BE2C (cell line): ENCODE measurements around the gene LAMA2.

ENCODE experiments used
- DNase-seq: peaks from one replicate; pipeline ENCODE4 v3.0.0-alpha.2; 2020
- H3K27me3 ChIP-seq: fragments of 250-450 bp; sonication (Bioruptor Pico); 2 replicates; pipeline ENCODE4 v1.5.1; 2020; ENCODE audit warnings: mild to moderate bottlenecking
- H3K36me3 ChIP-seq: fragments of 250-450 bp; sonication (Bioruptor Pico); 2 replicates; pipeline ENCODE4 v1.5.1; 2020; ENCODE audit warnings: mild to moderate bottlenecking
- H3K4me1 ChIP-seq: fragments of 250-450 bp; sonication (Bioruptor Pico); 2 replicates; pipeline ENCODE4 v1.5.1; 2020
- H3K4me3 ChIP-seq: 2 replicates; pipeline ENCODE4 v1.5.1; 2011; ENCODE audit warnings: low read depth, low read length
- H3K9me3 ChIP-seq: fragments of 250-450 bp; sonication (Bioruptor Pico); 2 replicates; pipeline ENCODE4 v1.5.1; 2020
- CTCF ChIP-seq: IDR thresholded peaks from 2 replicates; pipeline ENCODE4 v1.5.1; 2012; ENCODE audit warnings: mild to moderate bottlenecking, low read depth, low read length

LAMA2 gene

GRCh38 chr6:129136751-129137150 lies 253.8 kb downstream of the LAMA2 start:
- TF ChIP-seq CTCF, result no peak
- no peak for DNase-seq

GRCh38 chr6:129138739-129139405 lies 255.9 kb downstream of the LAMA2 start:
- Histone ChIP-seq H3K27me3 (no peaks in the 10 kb centered on the region), H3K4me3 (no peak overlapping the region), H3K9me3 (no peaks in the 10 kb centered on the region), H3K4me1 (no peaks in the 10 kb centered on the region), H3K36me3 (no peaks in the 10 kb centered on the region)
- no peak for DNase-seq
- no peak for TF ChIP-seq CTCF

More at GRCh38 chr6:129136751-129137150, 253.8 kb downstream of the LAMA2 start:
- Histone ChIP-seq H3K9me3 (no peaks in the 10 kb centered on the region), H3K4me3 (no peak overlapping the region), H3K36me3 (no peaks in the 10 kb centered on the region), H3K27me3 (no peaks in the 10 kb centered on the region), H3K4me1 (no peaks in the 10 kb centered on the region)

GRCh38 chr6:129140526-129140925 lies 257.6 kb downstream of the LAMA2 start:
- DNase-seq, result no peak
- Histone ChIP-seq H3K4me3 (no peak overlapping the region), H3K27me3 (no peaks in the 10 kb centered on the region), H3K4me1 (no peaks in the 10 kb centered on the region), H3K9me3 (no peaks in the 10 kb centered on the region), H3K36me3 (no peaks in the 10 kb centered on the region)
- no peak for TF ChIP-seq CTCF

GRCh38 chr6:129141499-129141898 lies 258.6 kb downstream of the LAMA2 start:
- Histone ChIP-seq H3K36me3 (no peaks in the 10 kb centered on the region), H3K27me3 (no peaks in the 10 kb centered on the region), H3K4me1 (no peaks in the 10 kb centered on the region), H3K9me3 (no peaks in the 10 kb centered on the region), H3K4me3 (no peak overlapping the region)
- TF ChIP-seq CTCF, result no peak
- no peak for DNase-seq

GRCh38 chr6:129146902-129147301 lies 264.0 kb downstream of the LAMA2 start:
- H3K4me3 ChIP-seq, result no peak overlapping the region
- no peaks in the 10 kb centered on the region for H3K27me3 ChIP-seq
- no peak for DNase-seq
- no peak for TF ChIP-seq CTCF
- no peaks in the 10 kb centered on the region for H3K36me3 ChIP-seq
- no peaks in the 10 kb centered on the region for H3K4me1 ChIP-seq
- no peaks in the 10 kb centered on the region for H3K9me3 ChIP-seq

GRCh38 chr6:129150507-129150906 lies 267.6 kb downstream of the LAMA2 start:
- Histone ChIP-seq H3K4me3 (no peak overlapping the region), H3K9me3 (no peaks in the 10 kb centered on the region), H3K27me3 (no peaks in the 10 kb centered on the region), H3K4me1 (no peaks in the 10 kb centered on the region), H3K36me3 (no peaks in the 10 kb centered on the region)
- no peak for TF ChIP-seq CTCF
- DNase-seq, result no peak
